GM12872 (cell line): ENCODE results near the gene MYO18B.

ENCODE experiments used
- CTCF ChIP-seq: IDR thresholded peaks from 3 replicates; pipeline ENCODE4 v1.5.1; 2011; ENCODE audit warnings: low read depth, mild to moderate bottlenecking, low read length, moderate library complexity; ENCODE audit not compliant: insufficient read depth

The MYO18B gene

GRCh38 chr22:25782831-25783230, 40.8 kb downstream of the MYO18B start:
- TF ChIP-seq CTCF = no peak

GRCh38 chr22:25783856-25784255, 41.9 kb downstream of the MYO18B start:
- no peak for TF ChIP-seq CTCF

GRCh38 chr22:25786165-25786564, 44.2 kb downstream of the MYO18B start:
- TF ChIP-seq CTCF = no peak

- TF ChIP-seq CTCF = no peak
Measured at GRCh38 chr22:25791556-25791955, 49.6 kb downstream of the MYO18B start.

GRCh38 chr22:25795478-25795877, 53.5 kb downstream of the MYO18B start:
- no peak for TF ChIP-seq CTCF

- no peak for TF ChIP-seq CTCF
Measured at GRCh38 chr22:25797498-25798290, 55.7 kb downstream of the MYO18B start.

- no peak for TF ChIP-seq CTCF
Measured at GRCh38 chr22:25800766-25801165, 58.8 kb downstream of the MYO18B start.
